HG03159 (cell line): ENCODE data around the gene ARHGAP24.
A peak's percentile ranks its signal among the peaks of the same experiment; 100 is the strongest.

Source experiments
- ATAC-seq: cut with Tn5 transposase; IDR thresholded peaks from one replicate; pipeline ENCODE4 v1.9.1; 2021; ENCODE audit warnings: mild to moderate bottlenecking, moderate library complexity; ENCODE audit not compliant: unreplicated experiment

Gene ARHGAP24

DNA sequence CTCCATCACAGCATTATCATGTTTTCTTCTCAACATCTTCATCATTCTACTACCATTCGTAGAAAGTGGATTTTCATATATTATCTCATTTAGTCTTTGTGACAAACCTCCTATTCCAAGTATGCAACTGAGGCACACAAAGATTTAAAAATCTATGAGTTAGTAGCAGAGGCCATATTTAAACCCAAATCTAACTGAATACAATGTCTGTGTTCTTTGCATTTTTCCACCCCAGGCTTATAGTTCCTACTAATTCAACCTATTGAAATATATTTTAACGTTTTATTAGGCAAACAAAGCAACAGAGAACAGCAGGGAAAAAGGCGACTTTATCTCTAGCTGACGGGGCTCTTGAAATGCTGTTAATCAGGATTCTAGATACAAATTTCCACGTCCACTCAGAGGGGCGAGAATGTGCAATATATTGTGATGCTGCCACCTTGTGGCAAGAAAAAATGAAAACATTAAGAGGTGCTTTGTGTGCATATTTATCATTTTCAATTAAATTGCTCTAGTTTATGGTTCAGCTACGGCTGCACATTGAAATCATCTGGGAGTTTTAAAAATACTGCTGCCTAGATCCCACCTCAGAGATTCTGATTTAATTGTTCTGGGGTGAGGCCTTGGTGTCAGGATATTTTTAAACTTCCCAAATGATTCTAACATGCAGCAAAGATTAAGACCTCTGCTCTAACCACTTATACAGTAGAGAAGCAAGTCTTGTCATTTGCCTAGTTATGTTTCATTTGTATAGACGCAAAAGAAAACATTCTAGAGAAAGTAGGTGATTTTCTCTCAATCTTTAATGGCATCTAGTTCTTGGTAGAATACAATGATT is 569.0 kb downstream of the ARHGAP24 start:
- ATAC-seq: peak; percentile 75

DNA sequence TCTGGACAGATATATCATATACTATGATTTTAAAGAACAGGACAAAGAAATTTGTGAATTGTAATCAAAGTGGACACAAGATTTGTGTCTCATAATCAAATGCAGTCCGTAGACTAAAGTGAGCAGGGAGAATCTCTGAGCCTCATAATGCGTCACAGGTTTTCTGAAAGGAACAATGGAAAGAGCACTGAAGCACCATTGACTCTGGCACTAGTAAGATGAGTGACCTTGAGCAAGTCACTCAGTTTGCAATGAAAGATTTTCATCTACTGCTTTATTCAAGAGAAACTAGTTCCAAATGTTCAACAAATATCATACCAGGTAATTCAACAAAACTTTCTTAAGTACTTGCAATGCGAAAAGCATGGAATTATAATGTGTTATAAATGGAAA is 569.6 kb downstream of the ARHGAP24 start:
- no peak for ATAC-seq

DNA sequence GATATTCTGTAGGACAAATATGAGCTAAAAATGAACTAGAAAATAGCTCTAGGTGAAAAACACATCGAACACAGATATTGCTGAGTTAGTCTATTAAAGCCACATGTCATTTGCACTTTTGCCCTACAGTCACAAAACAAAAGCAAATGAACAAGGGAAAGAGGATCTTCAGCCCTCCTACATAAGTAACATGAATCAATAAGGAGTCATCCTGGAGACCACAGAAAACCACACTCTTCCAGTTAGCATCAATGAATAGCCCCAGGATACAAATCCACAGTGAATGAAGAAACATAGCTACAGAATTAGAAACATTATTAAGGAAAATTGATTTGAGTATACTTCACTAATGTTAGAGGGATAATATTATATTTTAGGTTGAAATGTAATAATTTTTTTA is 573.5 kb downstream of the ARHGAP24 start:
- no peak for ATAC-seq

DNA sequence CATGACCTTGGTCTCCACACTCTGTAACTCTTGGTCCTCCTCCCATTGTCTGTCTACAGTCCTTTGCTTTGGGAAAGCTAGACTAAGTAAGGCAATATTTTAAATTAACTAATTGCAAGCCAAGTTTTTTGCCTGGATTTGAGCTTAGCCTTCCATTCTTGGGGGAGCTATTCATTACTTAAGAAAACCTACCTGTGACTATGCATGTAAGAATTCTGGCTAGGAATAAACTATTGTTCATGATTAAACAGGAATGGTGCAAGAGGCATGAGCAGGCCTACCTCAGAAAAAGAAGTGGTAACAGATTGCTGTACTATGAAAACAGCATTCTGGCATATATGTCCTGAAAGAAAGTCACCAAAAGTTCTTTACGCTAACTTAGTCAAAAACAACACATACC is 575.5 kb downstream of the ARHGAP24 start:
- no peak for ATAC-seq
